ENCODE results near the gene MRPL17.
A peak's percentile ranks its signal among the peaks of the same experiment; 100 is the strongest.
"Not testable (repeated sequence)": the region's sequence is repeated elsewhere in the genome, so short reads cannot be mapped to it uniquely, and the experiment has no call there.

The MRPL17 gene

GRCh38 chr11:6682936-6683861, at the start of gene MRPL17:
TSS of gene MRPL17 (minus strand) at chr11:6683340. CDS start at chr11:6683296, 44 bp downstream.
- DNase-seq, result peak; percentile 99

GRCh38 chr11:6727971-6728760, 45.0 kb upstream of the MRPL17 start:
- DNase-seq, result no peak

- DNase-seq, result no peak
Observed at GRCh38 chr11:6725386-6725896, 42.3 kb upstream of the MRPL17 start.

- no peak for DNase-seq
Observed at GRCh38 chr11:6724013-6724412, 40.9 kb upstream of the MRPL17 start.

- no peak for DNase-seq
Observed at GRCh38 chr11:6721343-6721742, 38.2 kb upstream of the MRPL17 start.

- no peak for DNase-seq
Observed at GRCh38 chr11:6719576-6719975, 36.4 kb upstream of the MRPL17 start.

GRCh38 chr11:6717426-6717825, 34.3 kb upstream of the MRPL17 start:
- no peak for DNase-seq

- DNase-seq, result not testable (repeated sequence)
Observed at GRCh38 chr11:6711552-6711951, 28.4 kb upstream of the MRPL17 start.

GRCh38 chr11:6708876-6709275, 25.7 kb upstream of the MRPL17 start:
- no peak for DNase-seq

- no peak for DNase-seq
Observed at GRCh38 chr11:6705905-6706535, 22.9 kb upstream of the MRPL17 start.

GRCh38 chr11:6703247-6704063, 20.3 kb upstream of the MRPL17 start:
- DNase-seq, result no peak

- not testable (repeated sequence) for DNase-seq
Observed at GRCh38 chr11:6701955-6702354, 18.8 kb upstream of the MRPL17 start.

GRCh38 chr11:6695377-6695776, 12.2 kb upstream of the MRPL17 start:
- no peak for DNase-seq

GRCh38 chr11:6694229-6694535, 11.0 kb upstream of the MRPL17 start:
- no peak for DNase-seq

- peak; percentile 23 for DNase-seq
Observed at GRCh38 chr11:6693342-6694228, 10.4 kb upstream of the MRPL17 start.

- DNase-seq, result no peak
Observed at GRCh38 chr11:6692128-6692527, 9.0 kb upstream of the MRPL17 start.

GRCh38 chr11:6690431-6691132, 7.4 kb upstream of the MRPL17 start:
- DNase-seq, result not testable (repeated sequence)

GRCh38 chr11:6687876-6688275, 4.7 kb upstream of the MRPL17 start:
- no peak for DNase-seq

- DNase-seq, result no peak
Observed at GRCh38 chr11:6686006-6686405, 2.9 kb upstream of the MRPL17 start.

- DNase-seq, result not testable (repeated sequence)
Observed at GRCh38 chr11:6684068-6684467, 928 bp upstream of the MRPL17 start.

- no peak for DNase-seq
Observed at GRCh38 chr11:6682591-6682935, 577 bp downstream of the MRPL17 start.

All from activated CD4-positive, alpha-beta T cell treated with anti-CD3 and anti-CD28 coated beads for 1 hour (primary cell).